ENCODE results near the gene PSMG4. TPM values are rescaled to one million over a fixed set of nuclear protein-coding genes. Genes with fewer than 3 reads are reported as not detected.

Gene PSMG4
- total and polyA plus RNA-seq, 7 donors = 18.6 to 31.3 (median 23.5) TPM

- H3K9me3 ChIP-seq = no peaks in the 10 kb centered on the region
- intact Hi-C loops (cut with DNase I) = no loop called here
- H3K27ac ChIP-seq = no peak overlapping the region
- no peaks in the 10 kb centered on the region for H3K27me3 ChIP-seq (ENCODE audit: insufficient read depth in 3 of 3, low read length in 2 of 3)
- DNase-seq (peak in 1 of 2 donors; percentile 15), ATAC-seq (no peak)
- no peak overlapping the region for H3K4me3 ChIP-seq
- TF ChIP-seq, protein P1, sequence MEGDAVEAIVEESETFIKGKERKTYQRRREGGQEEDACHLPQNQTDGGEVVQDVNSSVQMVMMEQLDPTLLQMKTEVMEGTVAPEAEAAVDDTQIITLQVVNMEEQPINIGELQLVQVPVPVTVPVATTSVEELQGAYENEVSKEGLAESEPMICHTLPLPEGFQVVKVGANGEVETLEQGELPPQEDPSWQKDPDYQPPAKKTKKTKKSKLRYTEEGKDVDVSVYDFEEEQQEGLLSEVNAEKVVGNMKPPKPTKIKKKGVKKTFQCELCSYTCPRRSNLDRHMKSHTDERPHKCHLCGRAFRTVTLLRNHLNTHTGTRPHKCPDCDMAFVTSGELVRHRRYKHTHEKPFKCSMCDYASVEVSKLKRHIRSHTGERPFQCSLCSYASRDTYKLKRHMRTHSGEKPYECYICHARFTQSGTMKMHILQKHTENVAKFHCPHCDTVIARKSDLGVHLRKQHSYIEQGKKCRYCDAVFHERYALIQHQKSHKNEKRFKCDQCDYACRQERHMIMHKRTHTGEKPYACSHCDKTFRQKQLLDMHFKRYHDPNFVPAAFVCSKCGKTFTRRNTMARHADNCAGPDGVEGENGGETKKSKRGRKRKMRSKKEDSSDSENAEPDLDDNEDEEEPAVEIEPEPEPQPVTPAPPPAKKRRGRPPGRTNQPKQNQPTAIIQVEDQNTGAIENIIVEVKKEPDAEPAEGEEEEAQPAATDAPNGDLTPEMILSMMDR (IDR thresholded peaks at IDR 0.05) = no peak
- peaks cover 14% of the 10 kb centered on the region for H3K4me1 ChIP-seq
- 75 to 79% (median 75%) methylated on average over 20 of the region's 20 CpGs for whole genome bisulfite sequencing, 3 donors
- no peaks in the 10 kb centered on the region for H3K36me3 ChIP-seq (ENCODE audit: insufficient read depth in 1 of 2, low read depth in 1 of 2)
Measured at GRCh38 chr6:3314621-3315467, 56.1 kb downstream of the PSMG4 start.

- WGBS, 3 donors = 87 to 92% (median 91%) methylated on average over 8 of the region's 8 CpGs
- DNase-seq = peak in 1 of 2 donors; percentile 32
Measured at GRCh38 chr6:3315841-3316240, 57.1 kb downstream of the PSMG4 start.

GRCh38 chr6:3316331-3316730 is 57.6 kb downstream of the PSMG4 start:
- Histone ChIP-seq H3K9me3 (no peaks in the 10 kb centered on the region), H3K27ac (no peak overlapping the region), H3K27me3 (ENCODE audit: insufficient read depth in 3 of 3, low read length in 2 of 3) (no peaks in the 10 kb centered on the region), H3K4me1 (peaks cover 10% of the 10 kb centered on the region), H3K36me3 (ENCODE audit: insufficient read depth in 1 of 2, low read depth in 1 of 2) (no peaks in the 10 kb centered on the region), H3K4me3 (no peak overlapping the region)
- TF ChIP-seq, protein P1 (IDR thresholded peaks at IDR 0.05) = no peak
- no peak for ATAC-seq
- WGBS, 3 donors = 96 to 97% (median 96%) methylated on average over 9 of the region's 9 CpGs
- intact Hi-C loops (cut with DNase I) = no loop called here
- DNase-seq = peak in 1 of 2 donors; percentile 14

More at GRCh38 chr6:3315841-3316240, 57.1 kb downstream of the PSMG4 start:
- peaks cover 14% of the 10 kb centered on the region for H3K4me1 ChIP-seq
- H3K36me3 ChIP-seq (ENCODE audit: insufficient read depth in 1 of 2, low read depth in 1 of 2) = no peaks in the 10 kb centered on the region
- intact Hi-C loops (cut with DNase I) = no loop called here
- H3K27ac ChIP-seq = no peak overlapping the region
- no peaks in the 10 kb centered on the region for H3K9me3 ChIP-seq
- ATAC-seq = no peak
- TF ChIP-seq, protein P1 (IDR thresholded peaks at IDR 0.05) = no peak
- no peaks in the 10 kb centered on the region for H3K27me3 ChIP-seq (ENCODE audit: insufficient read depth in 3 of 3, low read length in 2 of 3)
- H3K4me3 ChIP-seq = no peak overlapping the region

DNA sequence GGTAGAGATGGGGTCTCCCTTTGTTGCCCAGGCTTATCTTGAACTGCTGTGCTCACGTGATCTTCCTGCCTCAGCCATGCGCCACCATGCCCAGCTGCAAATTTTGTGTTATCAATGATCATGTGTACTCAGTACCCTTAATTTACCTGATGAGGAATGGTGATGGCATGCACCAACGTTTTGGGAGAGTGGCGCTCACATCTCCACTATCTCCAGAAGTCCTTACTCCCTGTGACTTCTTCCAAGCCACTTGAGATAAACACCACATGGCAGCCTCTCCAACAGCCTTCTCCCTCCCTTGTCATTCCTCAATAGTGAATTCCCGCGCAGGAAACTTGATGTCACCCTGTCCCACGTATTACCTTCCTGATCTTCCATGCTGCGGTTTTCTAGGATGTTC is 58.1 kb downstream of the PSMG4 start:
- TF ChIP-seq, protein P1 (IDR thresholded peaks at IDR 0.05) = no peak
- Histone ChIP-seq H3K9me3 (no peaks in the 10 kb centered on the region), H3K4me3 (no peak overlapping the region), H3K4me1 (peaks cover 10% of the 10 kb centered on the region), H3K36me3 (ENCODE audit: insufficient read depth in 1 of 2, low read depth in 1 of 2) (no peaks in the 10 kb centered on the region), H3K27ac (no peak overlapping the region), H3K27me3 (ENCODE audit: insufficient read depth in 3 of 3, low read length in 2 of 3) (no peaks in the 10 kb centered on the region)
- no peak for ATAC-seq
- 90 to 93% (median 90%) methylated on average over 8 of the region's 8 CpGs for WGBS, 3 donors
- DNase-seq = no peak
- intact Hi-C loops (cut with DNase I) = no loop called here

Other genes starting within 250 kb of the PSMG4 start
- gene RIPK1, start 190.5 kb upstream of the PSMG4 start, total RNA-seq = 10 to 100 TPM in 1 of 4 donors, 1 to 10 TPM in 3; 6.2 to 10.4 (median 7.2) TPM
- 10 to 100 TPM in 1 of 3 donors, 1 to 10 TPM in 2; 5.6 to 10.6 (median 7.1) TPM for gene RIPK1, start 190.5 kb upstream of the PSMG4 start, polyA plus RNA-seq
- 10 to 100 TPM in 3 of 4 donors, 1 to 10 TPM in 1; 6.7 to 22.8 (median 13.5) TPM for gene BPHL, start 140.2 kb upstream of the PSMG4 start, total RNA-seq
- gene BPHL, start 140.2 kb upstream of the PSMG4 start, polyA plus RNA-seq = 1 to 10 TPM; 6.8 to 9.0 (median 7.3) TPM
- gene TUBB2A, start 101.4 kb upstream of the PSMG4 start, total RNA-seq = 10 to 100 TPM; 25.3 to 58.0 (median 40.5) TPM
- 10 to 100 TPM; 35.4 to 83.4 (median 47.1) TPM for gene TUBB2A, start 101.4 kb upstream of the PSMG4 start, polyA plus RNA-seq
- 1 to 10 TPM; 1.1 to 4.4 (median 3.1) TPM for gene TUBB2B, start 31.3 kb upstream of the PSMG4 start, total RNA-seq
- 1 to 10 TPM; 3.3 to 5.7 (median 3.4) TPM for gene TUBB2B, start 31.3 kb upstream of the PSMG4 start, polyA plus RNA-seq
- 10 to 100 TPM in 3 of 4 donors, 1 to 10 TPM in 1; 8.7 to 13.7 (median 13.2) TPM for gene SLC22A23, start 198.1 kb downstream of the PSMG4 start, total RNA-seq
- 1 to 10 TPM; 4.6 to 7.8 (median 5.1) TPM for gene SLC22A23, start 198.1 kb downstream of the PSMG4 start, polyA plus RNA-seq

Data from psoas muscle (tissue), 8 donors.